HG02678 (cell line): ENCODE results near the gene LITAF.
"Not testable (repeated sequence)": the region's sequence is repeated elsewhere in the genome, so short reads cannot be mapped to it uniquely, and the experiment has no call there.

Experiments used
- ATAC-seq: cut with Tn5 transposase; IDR thresholded peaks from one replicate; pipeline ENCODE4 v1.9.1; 2021; ENCODE audit warnings: mild to moderate bottlenecking, moderate library complexity; ENCODE audit not compliant: unreplicated experiment

Gene LITAF

GRCh38 chr16:11577290-11577660 lies 9.4 kb downstream of the LITAF start:
- not testable (repeated sequence) for ATAC-seq

- ATAC-seq: peak; percentile 61
These were observed 10.1 kb downstream of the LITAF start for GRCh38 chr16:11576427-11577289.

- no peak for ATAC-seq
These were observed 11.5 kb downstream of the LITAF start for GRCh38 chr16:11575223-11575589.

GRCh38 chr16:11572301-11572995 lies 14.3 kb downstream of the LITAF start:
- ATAC-seq: no peak

GRCh38 chr16:11571549-11571948 lies 15.2 kb downstream of the LITAF start:
- ATAC-seq: no peak

- ATAC-seq: no peak
These were observed 15.9 kb downstream of the LITAF start for GRCh38 chr16:11570806-11571205.

GRCh38 chr16:11570258-11570657 lies 16.5 kb downstream of the LITAF start:
- ATAC-seq: no peak

- ATAC-seq: no peak
These were observed 20.3 kb downstream of the LITAF start for GRCh38 chr16:11566398-11566797.

- ATAC-seq: no peak
These were observed 21.1 kb downstream of the LITAF start for GRCh38 chr16:11565665-11566064.

- no peak for ATAC-seq
These were observed 22.4 kb downstream of the LITAF start for GRCh38 chr16:11564046-11564926.

- no peak for ATAC-seq
These were observed 23.2 kb downstream of the LITAF start for GRCh38 chr16:11563493-11564040.

- ATAC-seq: no peak
These were observed 23.8 kb downstream of the LITAF start for GRCh38 chr16:11562941-11563340.

- ATAC-seq: no peak
These were observed 24.3 kb downstream of the LITAF start for GRCh38 chr16:11562411-11562810.

GRCh38 chr16:11561856-11562255 lies 24.9 kb downstream of the LITAF start:
- ATAC-seq: no peak

- no peak for ATAC-seq
These were observed 25.3 kb downstream of the LITAF start for GRCh38 chr16:11561454-11561805.

- no peak for ATAC-seq
These were observed 25.8 kb downstream of the LITAF start for GRCh38 chr16:11560701-11561453.

GRCh38 chr16:11558308-11558823 lies 28.4 kb downstream of the LITAF start:
- ATAC-seq: not testable (repeated sequence)

- no peak for ATAC-seq
These were observed 28.9 kb downstream of the LITAF start for GRCh38 chr16:11557801-11558200.

GRCh38 chr16:11556945-11557720 lies 29.6 kb downstream of the LITAF start:
- ATAC-seq: no peak
